ENCODE results near the gene DSCAML1.

DSCAML1 gene

DNA sequence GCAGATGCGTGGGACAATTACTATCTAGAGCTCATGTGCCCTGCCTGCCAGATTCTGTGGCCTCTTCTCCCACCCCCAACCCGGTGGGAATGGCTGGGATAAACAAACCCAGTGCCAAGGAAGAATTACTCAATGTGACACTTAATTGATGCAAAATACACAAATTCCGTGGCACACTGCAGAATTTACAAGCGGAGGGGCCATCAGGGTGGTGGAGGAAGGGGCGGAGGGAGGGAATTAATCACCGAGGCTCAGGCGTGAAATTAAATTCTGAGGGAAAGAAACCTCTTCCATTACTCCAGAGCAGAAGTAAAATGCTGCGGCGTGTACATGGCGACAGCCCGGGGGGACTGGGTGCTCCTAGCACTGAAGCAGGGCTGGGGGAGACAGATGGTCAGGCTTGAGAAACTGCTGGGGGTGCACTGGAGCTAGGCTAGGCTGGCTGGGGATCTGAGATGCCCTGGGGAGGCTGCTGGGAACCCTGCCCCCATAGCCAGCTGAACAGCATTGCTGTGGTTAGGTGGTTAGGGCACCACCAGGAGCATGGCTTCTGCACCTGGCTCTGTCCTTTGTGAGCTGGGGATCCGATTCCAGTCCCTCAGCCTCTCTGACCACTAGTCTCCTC, 268.8 kb downstream of the DSCAML1 start:
- Mint-ChIP-seq H3K9me3 (no peaks in the 10 kb centered on the region), H3K4me3 (no peak overlapping the region), H3K4me1 (no peaks in the 10 kb centered on the region), H3K27me3 (peaks cover 5% of the 10 kb centered on the region), H3K27ac (no peak overlapping the region), H3K36me3 (ENCODE audit: low read depth) (no peaks in the 10 kb centered on the region)
- DNase-seq (no peak), ATAC-seq (no peak)

DNA sequence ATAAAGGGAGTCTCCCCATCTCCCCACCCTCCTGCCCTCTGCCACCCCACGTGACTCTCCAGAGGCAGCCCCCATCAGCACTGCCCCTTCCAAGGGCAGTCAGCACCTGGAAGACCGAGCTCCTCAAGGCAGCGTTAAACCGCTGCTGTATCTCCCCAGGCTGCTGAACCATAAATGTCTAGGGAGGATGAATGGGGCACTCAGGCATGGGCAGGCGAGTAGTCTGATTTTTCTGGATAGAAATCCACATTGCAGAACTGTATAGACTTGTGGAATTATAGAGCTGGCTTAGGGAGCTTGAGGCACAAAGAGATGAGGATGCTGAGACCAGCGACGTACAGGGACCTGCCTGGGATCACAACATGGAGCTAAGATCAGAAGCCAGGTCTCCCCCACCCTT, 269.7 kb downstream of the DSCAML1 start:
- H3K4me1 Mint-ChIP-seq = no peaks in the 10 kb centered on the region
- ATAC-seq (no peak), DNase-seq (no peak)
- H3K9me3 Mint-ChIP-seq = no peaks in the 10 kb centered on the region
- no peak overlapping the region for H3K4me3 Mint-ChIP-seq
- peaks cover 5% of the 10 kb centered on the region for H3K27me3 Mint-ChIP-seq
- H3K27ac Mint-ChIP-seq = no peak overlapping the region
- H3K36me3 Mint-ChIP-seq (ENCODE audit: low read depth) = no peaks in the 10 kb centered on the region

DNA sequence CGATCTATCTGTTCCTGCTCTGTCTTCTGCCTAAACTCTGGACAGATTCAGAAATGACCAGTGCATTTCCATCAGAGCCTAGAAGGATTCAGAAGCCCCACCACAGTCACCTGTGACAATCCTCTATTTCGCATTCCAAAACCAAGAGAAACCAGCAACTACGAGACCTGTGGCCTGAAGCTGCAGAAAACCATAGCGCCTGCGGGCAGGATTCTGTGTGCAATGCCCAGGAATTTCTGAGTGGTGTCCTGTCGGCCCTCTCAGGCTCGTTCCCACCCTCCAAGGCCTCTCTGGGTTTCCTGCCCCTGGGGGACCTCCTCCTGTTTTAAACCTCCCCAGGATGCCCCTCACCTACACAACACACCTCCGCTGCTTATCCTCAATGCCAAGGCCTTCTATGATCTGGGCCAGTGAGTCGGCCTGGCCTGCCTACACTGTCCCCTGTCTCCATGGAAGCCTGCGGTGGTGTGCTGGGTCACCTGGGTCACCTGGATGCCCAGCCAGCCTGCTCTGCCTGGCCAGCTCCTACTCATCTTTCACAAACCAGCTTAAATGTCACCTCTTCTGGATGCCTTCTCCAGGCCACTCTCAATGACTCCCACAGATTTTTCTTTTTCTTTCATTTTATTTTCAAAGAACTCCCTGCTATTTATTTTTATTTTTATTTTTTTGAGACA, 271.0 kb downstream of the DSCAML1 start:
- H3K36me3 Mint-ChIP-seq (ENCODE audit: low read depth) = no peaks in the 10 kb centered on the region
- no peak overlapping the region for H3K27ac Mint-ChIP-seq
- peaks cover 5% of the 10 kb centered on the region for H3K27me3 Mint-ChIP-seq
- no peak overlapping the region for H3K4me3 Mint-ChIP-seq
- no peaks in the 10 kb centered on the region for H3K4me1 Mint-ChIP-seq
- no peaks in the 10 kb centered on the region for H3K9me3 Mint-ChIP-seq
- DNase-seq = no peak
- ATAC-seq = no peak

- Mint-ChIP-seq H3K4me3 (no peak overlapping the region), H3K4me1 (no peaks in the 10 kb centered on the region), H3K36me3 (ENCODE audit: low read depth) (no peaks in the 10 kb centered on the region), H3K27ac (no peak overlapping the region), H3K9me3 (no peaks in the 10 kb centered on the region), H3K27me3 (peaks cover 3% of the 10 kb centered on the region)
- ATAC-seq (no peak), DNase-seq (no peak)
Measured at GRCh38 chr11:117524468-117525183, 272.4 kb downstream of the DSCAML1 start.

DNA sequence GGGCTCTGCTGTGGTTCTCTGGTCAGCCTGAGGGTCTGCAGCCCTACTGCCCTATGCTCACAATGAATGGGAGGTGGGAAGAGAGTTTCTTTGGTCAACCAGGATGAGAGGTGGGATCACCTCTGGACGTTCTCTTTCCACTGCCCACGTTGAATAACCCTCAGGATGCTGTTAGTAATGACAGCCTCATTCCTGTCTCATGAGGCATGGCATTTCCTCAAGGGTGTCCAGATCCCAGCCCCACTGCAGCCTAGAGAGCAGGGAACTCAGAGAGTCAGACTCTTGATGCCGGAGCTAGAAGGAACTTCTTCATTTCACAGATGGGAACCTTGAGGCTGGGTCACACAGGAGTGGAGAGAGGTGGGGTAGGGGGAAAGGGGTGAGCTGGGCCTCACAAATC, 273.3 kb downstream of the DSCAML1 start:
- Mint-ChIP-seq H3K9me3 (no peaks in the 10 kb centered on the region), H3K4me1 (no peaks in the 10 kb centered on the region), H3K36me3 (ENCODE audit: low read depth) (no peaks in the 10 kb centered on the region), H3K4me3 (no peak overlapping the region), H3K27me3 (peaks cover 3% of the 10 kb centered on the region), H3K27ac (no peak overlapping the region)
- ATAC-seq = no peak
- no peak for DNase-seq

GRCh38 chr11:117521974-117522373, 275.0 kb downstream of the DSCAML1 start:
- Mint-ChIP-seq H3K9me3 (no peaks in the 10 kb centered on the region), H3K4me1 (no peaks in the 10 kb centered on the region), H3K4me3 (no peak overlapping the region), H3K36me3 (ENCODE audit: low read depth) (no peaks in the 10 kb centered on the region), H3K27me3 (peaks cover 3% of the 10 kb centered on the region), H3K27ac (no peak overlapping the region)
- no peak for DNase-seq
- ATAC-seq = no peak

- DNase-seq = no peak
- no peaks in the 10 kb centered on the region for H3K36me3 Mint-ChIP-seq (ENCODE audit: low read depth)
- no peak for ATAC-seq
- H3K9me3 Mint-ChIP-seq = no peaks in the 10 kb centered on the region
- H3K4me1 Mint-ChIP-seq = no peaks in the 10 kb centered on the region
- H3K4me3 Mint-ChIP-seq = no peak overlapping the region
- peaks cover 3% of the 10 kb centered on the region for H3K27me3 Mint-ChIP-seq
- H3K27ac Mint-ChIP-seq = no peak overlapping the region
Measured at GRCh38 chr11:117520966-117521365, 276.1 kb downstream of the DSCAML1 start.

- Mint-ChIP-seq H3K27ac (no peak overlapping the region), H3K4me3 (no peak overlapping the region), H3K4me1 (no peaks in the 10 kb centered on the region), H3K9me3 (no peaks in the 10 kb centered on the region), H3K36me3 (ENCODE audit: low read depth) (no peaks in the 10 kb centered on the region), H3K27me3 (peaks cover 2% of the 10 kb centered on the region)
- ATAC-seq (no peak), DNase-seq (no peak)
Measured at GRCh38 chr11:117520201-117520600, 276.8 kb downstream of the DSCAML1 start.

- Mint-ChIP-seq H3K9me3 (no peaks in the 10 kb centered on the region), H3K36me3 (ENCODE audit: low read depth) (no peaks in the 10 kb centered on the region), H3K27ac (no peak overlapping the region), H3K4me1 (no peaks in the 10 kb centered on the region), H3K27me3 (no peaks in the 10 kb centered on the region), H3K4me3 (no peak overlapping the region)
- no peak for DNase-seq
- no peak for ATAC-seq
Measured at GRCh38 chr11:117519590-117519989, 277.4 kb downstream of the DSCAML1 start.

GRCh38 chr11:117519170-117519569, 277.8 kb downstream of the DSCAML1 start:
- DNase-seq (no peak), ATAC-seq (no peak)
- no peaks in the 10 kb centered on the region for H3K36me3 Mint-ChIP-seq (ENCODE audit: low read depth)
- H3K27ac Mint-ChIP-seq = no peak overlapping the region
- no peaks in the 10 kb centered on the region for H3K27me3 Mint-ChIP-seq
- H3K9me3 Mint-ChIP-seq = no peaks in the 10 kb centered on the region
- H3K4me3 Mint-ChIP-seq = no peak overlapping the region
- no peaks in the 10 kb centered on the region for H3K4me1 Mint-ChIP-seq

- Mint-ChIP-seq H3K36me3 (ENCODE audit: low read depth) (no peaks in the 10 kb centered on the region), H3K9me3 (no peaks in the 10 kb centered on the region), H3K4me3 (no peak overlapping the region), H3K27ac (no peak overlapping the region), H3K27me3 (no peaks in the 10 kb centered on the region), H3K4me1 (no peaks in the 10 kb centered on the region)
- no peak for ATAC-seq
- DNase-seq = no peak
Measured at GRCh38 chr11:117518455-117518854, 278.6 kb downstream of the DSCAML1 start.

DNA sequence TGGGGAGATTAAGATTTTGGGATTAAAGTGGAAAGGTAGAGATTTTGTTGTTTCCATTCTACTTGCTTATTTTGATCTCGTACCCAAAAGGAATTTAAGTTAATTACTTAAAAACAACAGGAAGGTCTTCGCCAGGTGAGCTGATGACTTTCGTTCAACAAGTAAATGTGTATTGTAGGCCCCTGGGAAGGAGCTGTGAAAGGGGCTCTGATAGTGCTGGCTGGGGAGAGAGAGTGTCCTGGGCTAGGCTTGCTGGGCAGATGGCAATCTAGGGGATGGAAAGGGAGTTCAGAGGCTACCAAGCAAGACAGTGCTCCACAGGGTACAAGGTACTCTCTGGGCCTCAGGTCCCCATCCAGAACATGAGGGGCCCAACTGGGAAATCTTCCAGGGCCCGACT, 279.9 kb downstream of the DSCAML1 start:
- H3K27ac Mint-ChIP-seq = no peak overlapping the region

DNA sequence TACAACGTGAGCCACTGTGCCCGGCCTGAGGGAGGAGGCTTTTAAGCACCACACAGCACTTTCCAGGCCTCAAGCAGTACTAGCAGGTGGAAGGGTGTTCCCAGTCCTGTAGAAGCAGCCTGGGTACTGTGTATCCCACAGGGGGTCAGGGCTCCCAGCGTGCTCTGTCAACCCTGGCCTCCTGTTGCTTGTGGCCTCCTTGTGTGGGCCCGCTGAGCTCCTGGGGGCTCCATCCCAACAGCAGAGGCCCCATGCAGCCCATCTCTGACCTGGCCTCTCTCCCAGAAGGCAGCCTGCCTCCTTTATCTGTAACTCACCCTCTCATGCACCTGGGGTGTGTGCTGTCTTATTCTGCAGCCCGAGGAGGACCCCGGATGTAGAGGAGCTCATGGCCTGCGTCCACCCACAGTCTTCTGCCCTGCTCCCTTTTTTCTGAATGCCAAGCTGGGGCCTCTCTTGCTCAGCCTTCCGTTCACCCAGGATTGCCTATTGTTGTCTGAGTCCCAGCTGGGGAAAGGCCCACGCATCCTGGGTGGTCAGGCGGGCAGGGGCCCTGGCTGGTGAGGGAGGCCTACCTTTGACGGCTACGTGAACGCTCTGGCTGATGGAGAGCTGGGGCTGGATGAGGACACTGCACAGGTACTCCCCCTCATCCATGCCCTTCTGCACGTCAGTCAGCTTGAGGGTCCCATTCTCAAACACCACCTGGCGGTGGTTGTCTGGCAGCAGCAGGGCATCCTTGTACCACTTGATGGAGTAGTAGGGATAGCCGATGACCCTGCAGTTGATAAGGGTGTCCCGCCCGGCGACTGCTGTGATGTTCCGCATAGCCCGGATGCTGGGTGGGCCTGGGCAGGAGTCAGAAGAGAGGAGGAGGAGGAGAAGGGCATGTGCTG, 280.9 kb downstream of the DSCAML1 start:
- Mint-ChIP-seq H3K27ac (no peak overlapping the region), H3K9me3 (no peaks in the 10 kb centered on the region), H3K27me3 (no peaks in the 10 kb centered on the region), H3K4me1 (no peaks in the 10 kb centered on the region), H3K36me3 (ENCODE audit: low read depth) (no peaks in the 10 kb centered on the region), H3K4me3 (no peak overlapping the region)
- no peak for DNase-seq
- no peak for ATAC-seq

More for the DNA sequence above, 279.9 kb downstream of the DSCAML1 start:
- H3K4me3 Mint-ChIP-seq = no peak overlapping the region
- H3K4me1 Mint-ChIP-seq = no peaks in the 10 kb centered on the region
- H3K9me3 Mint-ChIP-seq = no peaks in the 10 kb centered on the region
- DNase-seq = no peak
- no peaks in the 10 kb centered on the region for H3K27me3 Mint-ChIP-seq
- no peak for ATAC-seq
- H3K36me3 Mint-ChIP-seq (ENCODE audit: low read depth) = no peaks in the 10 kb centered on the region

DNA sequence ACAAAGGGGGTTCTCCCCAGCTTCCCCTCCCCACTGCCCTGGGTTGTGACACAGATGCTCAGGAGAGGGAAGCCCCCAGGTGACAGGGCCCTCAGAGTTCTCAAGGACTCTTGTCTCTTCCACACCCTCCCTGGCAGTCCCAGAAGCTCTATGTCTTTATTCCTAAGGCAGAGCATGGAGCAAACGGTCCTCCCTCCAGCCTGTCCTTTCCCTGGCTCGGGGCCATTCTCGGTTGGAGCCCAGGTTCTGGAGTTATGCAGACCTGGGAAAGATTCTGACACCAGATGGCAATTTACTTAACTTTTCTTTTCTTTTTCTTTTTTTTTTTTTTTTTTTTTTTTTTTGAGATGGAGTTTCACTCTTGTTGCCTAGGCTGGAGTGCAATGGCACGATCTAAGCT, 282.8 kb downstream of the DSCAML1 start:
- Mint-ChIP-seq H3K27ac (no peak overlapping the region), H3K9me3 (no peaks in the 10 kb centered on the region), H3K4me1 (no peaks in the 10 kb centered on the region), H3K36me3 (ENCODE audit: low read depth) (no peaks in the 10 kb centered on the region), H3K27me3 (no peaks in the 10 kb centered on the region), H3K4me3 (no peak overlapping the region)
- ATAC-seq = no peak
- DNase-seq = no peak
